Measurements from ENCODE around the gene MAPRE3.
"Not testable (repeated sequence)": the region's sequence is repeated elsewhere in the genome, so short reads cannot be mapped to it uniquely, and the experiment has no call there.

The MAPRE3 gene

GRCh38 chr2:27071277-27071989, 101.0 kb downstream of the MAPRE3 start, which contains the start of gene OST4:
Gene OST4, minus strand, starts transcription at chr2:27071654.
- DNase-seq (ENCODE audit: low read depth): peak; percentile 94

- peak; percentile 40 for DNase-seq (ENCODE audit: low read depth)
Observed at GRCh38 chr2:27071990-27072830, 101.8 kb downstream of the MAPRE3 start.

DNA sequence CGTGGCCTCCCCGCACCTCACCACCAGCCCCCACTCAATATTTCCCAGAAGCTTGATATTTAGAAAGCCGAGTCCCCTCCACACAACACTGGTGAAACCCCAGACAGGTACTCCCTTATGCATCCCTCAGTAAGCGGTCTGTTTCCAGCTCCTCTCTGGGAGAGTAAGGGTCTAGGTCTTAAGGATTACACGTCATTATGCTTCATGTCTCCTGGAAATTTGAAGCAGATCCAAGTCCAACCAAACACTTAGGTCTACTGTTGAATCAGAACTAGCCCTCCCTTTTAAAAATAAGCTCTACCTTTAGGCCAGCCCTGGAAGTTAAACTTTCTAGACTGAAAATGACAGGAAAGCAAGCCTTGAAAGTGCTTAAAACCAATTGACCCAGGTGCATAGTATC, 102.5 kb downstream of the MAPRE3 start:
- DNase-seq (ENCODE audit: low read depth): peak; percentile 43

- no peak for DNase-seq (ENCODE audit: low read depth)
Observed at GRCh38 chr2:27073782-27074181, 103.3 kb downstream of the MAPRE3 start.

GRCh38 chr2:27074738-27075565, 104.5 kb downstream of the MAPRE3 start:
- no peak for DNase-seq (ENCODE audit: low read depth)

- DNase-seq (ENCODE audit: low read depth): not testable (repeated sequence)
Observed at GRCh38 chr2:27075566-27075871, 105.1 kb downstream of the MAPRE3 start.

- no peak for DNase-seq (ENCODE audit: low read depth)
Observed at GRCh38 chr2:27076323-27076722, 105.9 kb downstream of the MAPRE3 start.

Measured in iris pigment epithelial cell (primary cell).